OCI-LY3 (cell line): Measurements from ENCODE around the gene COA8.

ENCODE experiments used
- EZH2phosphoT487 ChIP-seq: fragments of 200-600 bp; shearing (Covaris generic); IDR thresholded peaks from 2 replicates; pipeline ENCODE4 v1.6.1; 2018; ENCODE audit warnings: antibody characterized with exemption, mixed run types, low read depth
- TF ChIP-seq, protein P1 (sequence below): fragments of 200-600, 300-600 bp; sonication (generic); IDR thresholded peaks from 2 replicates; pipeline ENCODE4 v1.5.1; 2014; ENCODE audit warnings: antibody characterized with exemption, low read length, low read depth

DNA sequence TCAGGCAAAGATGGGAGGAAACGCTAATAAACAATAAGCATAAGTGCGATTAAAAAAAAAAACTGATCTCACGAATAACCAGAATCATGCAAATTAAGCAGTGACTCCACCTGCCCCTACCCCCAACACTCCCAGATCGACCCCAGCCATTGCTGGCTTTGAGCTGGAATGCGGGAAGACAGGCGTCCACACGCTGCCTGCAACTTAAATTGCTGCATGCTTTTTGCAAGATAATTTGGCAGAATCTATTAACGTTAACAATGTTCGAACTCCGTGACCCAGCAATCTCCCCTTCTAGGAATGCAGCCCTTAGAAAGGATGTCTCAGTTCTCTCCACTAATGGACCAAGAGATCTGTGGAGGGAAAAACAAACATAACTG, 39.2 kb upstream of the COA8 start:
- TF ChIP-seq, protein P1, sequence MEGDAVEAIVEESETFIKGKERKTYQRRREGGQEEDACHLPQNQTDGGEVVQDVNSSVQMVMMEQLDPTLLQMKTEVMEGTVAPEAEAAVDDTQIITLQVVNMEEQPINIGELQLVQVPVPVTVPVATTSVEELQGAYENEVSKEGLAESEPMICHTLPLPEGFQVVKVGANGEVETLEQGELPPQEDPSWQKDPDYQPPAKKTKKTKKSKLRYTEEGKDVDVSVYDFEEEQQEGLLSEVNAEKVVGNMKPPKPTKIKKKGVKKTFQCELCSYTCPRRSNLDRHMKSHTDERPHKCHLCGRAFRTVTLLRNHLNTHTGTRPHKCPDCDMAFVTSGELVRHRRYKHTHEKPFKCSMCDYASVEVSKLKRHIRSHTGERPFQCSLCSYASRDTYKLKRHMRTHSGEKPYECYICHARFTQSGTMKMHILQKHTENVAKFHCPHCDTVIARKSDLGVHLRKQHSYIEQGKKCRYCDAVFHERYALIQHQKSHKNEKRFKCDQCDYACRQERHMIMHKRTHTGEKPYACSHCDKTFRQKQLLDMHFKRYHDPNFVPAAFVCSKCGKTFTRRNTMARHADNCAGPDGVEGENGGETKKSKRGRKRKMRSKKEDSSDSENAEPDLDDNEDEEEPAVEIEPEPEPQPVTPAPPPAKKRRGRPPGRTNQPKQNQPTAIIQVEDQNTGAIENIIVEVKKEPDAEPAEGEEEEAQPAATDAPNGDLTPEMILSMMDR = no peak
- no peak for TF ChIP-seq EZH2phosphoT487
